ENCODE results near the gene TNFSF15. TPM values are rescaled to one million over a fixed set of nuclear protein-coding genes. Genes with fewer than 3 reads are reported as not detected.

The TNFSF15 gene
- total and polyA plus RNA-seq, 2 experiments from 2014 or later = 0.06 to 0.07 TPM

- Histone ChIP-seq H3K4me1 (ENCODE audit: insufficient read depth) (no peaks in the 10 kb centered on the region), H3K36me3 (ENCODE audit: insufficient read depth) (no peaks in the 10 kb centered on the region), H2AFZ (no peak overlapping the region), H3K9me2 (ENCODE audit: insufficient read depth) (0 out of 2 replicates have a peak, but pooled peaks cover 3% of the 10 kb centered on the region), H3K4me3 (no peak overlapping the region), H3K27ac (ENCODE audit: low read depth) (no peak overlapping the region), H3F3A (replicated peaks; ENCODE audit: low read depth) (no peaks in the 10 kb centered on the region), H3K79me2 (replicated peaks; ENCODE audit: insufficient read depth) (no peaks in the 10 kb centered on the region), H3K27me3 (ENCODE audit: insufficient read depth) (no peaks in the 10 kb centered on the region), H3K4me2 (no peak overlapping the region), H4K20me1 (replicated peaks; ENCODE audit: insufficient read depth) (no peaks in the 10 kb centered on the region; the same call in 1 of the 2 replicates)
- no peaks in the 10 kb centered on the region for H3K36me3 Mint-ChIP-seq (ENCODE audit: low read depth)
- DNase-seq (ENCODE audit: low spot score) (no peak), ATAC-seq (no peak)
- no peak overlapping the region for H3K27ac Mint-ChIP-seq
- no peaks in the 10 kb centered on the region for H3K9me3 Mint-ChIP-seq
- H3K27me3 Mint-ChIP-seq (ENCODE audit: insufficient read depth, low read depth, poor library complexity) = no peaks in the 10 kb centered on the region
- no peak overlapping the region for H3K4me3 Mint-ChIP-seq
- no peak for TF ChIP-seq POLR2AphosphoS5 (IDR thresholded peaks at IDR 0.05; ENCODE audit: low read depth)
- TF ChIP-seq ZNF462 (CRISPR knock-in tag; IDR thresholded peaks at IDR 0.05) = no peak
- no peak for TF ChIP-seq ZNF331 (CRISPR knock-in tag; IDR thresholded peaks at IDR 0.05; ENCODE audit: low read depth)
- no peak for TF ChIP-seq STAT1 (IDR thresholded peaks at IDR 0.05; ENCODE audit: unreplicated experiment)
- no peak for TF ChIP-seq ETS1 (IDR thresholded peaks at IDR 0.05)
- no peak for TF ChIP-seq REST (IDR thresholded peaks at IDR 0.05; ENCODE audit: unreplicated experiment)
- TF ChIP-seq ZNF114 (CRISPR knock-in tag; IDR thresholded peaks at IDR 0.05) = no peak
- TF ChIP-seq, protein P1, sequence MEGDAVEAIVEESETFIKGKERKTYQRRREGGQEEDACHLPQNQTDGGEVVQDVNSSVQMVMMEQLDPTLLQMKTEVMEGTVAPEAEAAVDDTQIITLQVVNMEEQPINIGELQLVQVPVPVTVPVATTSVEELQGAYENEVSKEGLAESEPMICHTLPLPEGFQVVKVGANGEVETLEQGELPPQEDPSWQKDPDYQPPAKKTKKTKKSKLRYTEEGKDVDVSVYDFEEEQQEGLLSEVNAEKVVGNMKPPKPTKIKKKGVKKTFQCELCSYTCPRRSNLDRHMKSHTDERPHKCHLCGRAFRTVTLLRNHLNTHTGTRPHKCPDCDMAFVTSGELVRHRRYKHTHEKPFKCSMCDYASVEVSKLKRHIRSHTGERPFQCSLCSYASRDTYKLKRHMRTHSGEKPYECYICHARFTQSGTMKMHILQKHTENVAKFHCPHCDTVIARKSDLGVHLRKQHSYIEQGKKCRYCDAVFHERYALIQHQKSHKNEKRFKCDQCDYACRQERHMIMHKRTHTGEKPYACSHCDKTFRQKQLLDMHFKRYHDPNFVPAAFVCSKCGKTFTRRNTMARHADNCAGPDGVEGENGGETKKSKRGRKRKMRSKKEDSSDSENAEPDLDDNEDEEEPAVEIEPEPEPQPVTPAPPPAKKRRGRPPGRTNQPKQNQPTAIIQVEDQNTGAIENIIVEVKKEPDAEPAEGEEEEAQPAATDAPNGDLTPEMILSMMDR (conservative IDR thresholded peaks at IDR 0.05; ENCODE audit: low read depth in 2 of 2) = no peak
- no peak for TF ChIP-seq CREB1 (CRISPR knock-in tag; IDR thresholded peaks at IDR 0.05; ENCODE audit: low read depth)
- TF ChIP-seq EZH2 (IDR thresholded peaks at IDR 0.05; ENCODE audit: low read depth, unreplicated experiment) = no peak
- TF ChIP-seq NANOG (IDR thresholded peaks at IDR 0.05; ENCODE audit: borderline replicate concordance) = no peak
- TF ChIP-seq EZH2phosphoT487 (IDR thresholded peaks at IDR 0.05; ENCODE audit: unreplicated experiment) = no peak
- no peak for TF ChIP-seq JUNB (IDR thresholded peaks at IDR 0.05; ENCODE audit: unreplicated experiment)
- H3K4me1 Mint-ChIP-seq = no peaks in the 10 kb centered on the region
Observed at GRCh38 chr9:114771889-114772288, 34.0 kb downstream of the TNFSF15 start.

All from GM23338 (cell line).